Body of pancreas (tissue), 4 donors: ENCODE data around the gene CPLX1.

Experiments used
- POLR2A ChIP-seq, 3 donors: fragments of 450-650 bp; IDR thresholded peaks; one replicate each; pipeline ENCODE4 v1.6.1; 2016; ENCODE audit warnings: antibody characterized with exemption in 3 of 3, mild to moderate bottlenecking in 2 of 3
- TF ChIP-seq, protein P1 (sequence below), 7 experiments: fragments of 450-650 bp in 4 of 7; fragments of 200-600 bp in 3 of 7; sonication (generic) in 3 of 7; IDR thresholded peaks; one replicate each; pipeline ENCODE4 v1.5.1; 2016 to 2019; ENCODE audit warnings: antibody characterized with exemption in 7 of 7

DNA sequence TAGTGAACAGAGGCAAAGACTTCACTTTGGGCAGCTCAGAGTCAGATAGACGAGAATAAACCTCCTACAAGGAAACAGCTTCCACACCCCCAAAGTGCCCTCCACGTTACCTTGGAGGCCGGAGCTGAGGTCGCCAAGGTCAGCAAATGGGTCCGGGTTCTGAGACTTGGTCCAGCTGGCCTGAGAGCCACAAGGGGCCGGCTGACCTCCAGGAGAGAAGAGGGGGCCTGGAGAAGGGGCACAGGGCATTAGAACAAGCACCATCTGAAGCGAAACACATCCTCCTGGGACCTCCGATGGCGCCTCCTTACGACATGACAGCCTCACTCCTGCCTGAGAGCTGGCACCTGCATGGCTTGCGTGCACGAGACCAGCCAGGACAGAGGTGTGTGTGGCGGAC lies 33.6 kb upstream of the CPLX1 start:
- TF ChIP-seq, protein P1, sequence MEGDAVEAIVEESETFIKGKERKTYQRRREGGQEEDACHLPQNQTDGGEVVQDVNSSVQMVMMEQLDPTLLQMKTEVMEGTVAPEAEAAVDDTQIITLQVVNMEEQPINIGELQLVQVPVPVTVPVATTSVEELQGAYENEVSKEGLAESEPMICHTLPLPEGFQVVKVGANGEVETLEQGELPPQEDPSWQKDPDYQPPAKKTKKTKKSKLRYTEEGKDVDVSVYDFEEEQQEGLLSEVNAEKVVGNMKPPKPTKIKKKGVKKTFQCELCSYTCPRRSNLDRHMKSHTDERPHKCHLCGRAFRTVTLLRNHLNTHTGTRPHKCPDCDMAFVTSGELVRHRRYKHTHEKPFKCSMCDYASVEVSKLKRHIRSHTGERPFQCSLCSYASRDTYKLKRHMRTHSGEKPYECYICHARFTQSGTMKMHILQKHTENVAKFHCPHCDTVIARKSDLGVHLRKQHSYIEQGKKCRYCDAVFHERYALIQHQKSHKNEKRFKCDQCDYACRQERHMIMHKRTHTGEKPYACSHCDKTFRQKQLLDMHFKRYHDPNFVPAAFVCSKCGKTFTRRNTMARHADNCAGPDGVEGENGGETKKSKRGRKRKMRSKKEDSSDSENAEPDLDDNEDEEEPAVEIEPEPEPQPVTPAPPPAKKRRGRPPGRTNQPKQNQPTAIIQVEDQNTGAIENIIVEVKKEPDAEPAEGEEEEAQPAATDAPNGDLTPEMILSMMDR (IDR thresholded peaks at IDR 0.05), result no peak
- TF ChIP-seq POLR2A (IDR thresholded peaks at IDR 0.05), result no peak
